ENCODE data around the gene NKTR. TPM values are rescaled to one million over a fixed set of nuclear protein-coding genes. Genes with fewer than 3 reads are reported as not detected.

Gene NKTR
- total and polyA plus RNA-seq, 2 experiments from 2014 or later = 81.3 to 117 TPM

- DNase-seq (ENCODE audit: low spot score) (no peak), ATAC-seq (no peak)
- Histone ChIP-seq H3K27ac (ENCODE audit: low read depth) (0 out of 2 replicates have a peak overlapping the region, but pooled peaks have one; percentile 39), H3K79me2 (replicated peaks; ENCODE audit: insufficient read depth) (no peaks in the 10 kb centered on the region), H3K36me3 (ENCODE audit: insufficient read depth) (no peaks in the 10 kb centered on the region), H2AFZ (no peak overlapping the region), H3K9me2 (ENCODE audit: insufficient read depth) (no peaks in the 10 kb centered on the region), H3K27me3 (ENCODE audit: insufficient read depth) (no peaks in the 10 kb centered on the region), H3K4me3 (peak overlapping the region; percentile 76; the same call in 1 of the 2 replicates), H3K4me1 (ENCODE audit: insufficient read depth) (peaks cover 26% of the 10 kb centered on the region), H3K4me2 (peak overlapping the region; percentile 90; the same call in 1 of the 2 replicates), H3F3A (replicated peaks; ENCODE audit: low read depth) (no peaks in the 10 kb centered on the region), H4K20me1 (replicated peaks; ENCODE audit: insufficient read depth) (no peaks in the 10 kb centered on the region; the same call in 1 of the 2 replicates)
- Mint-ChIP-seq H3K27me3 (ENCODE audit: insufficient read depth, low read depth, poor library complexity) (peaks cover 13% of the 10 kb centered on the region), H3K9me3 (no peaks in the 10 kb centered on the region; the same call in 2 of the 3 replicates), H3K27ac (peak overlapping the region; percentile 36), H3K4me1 (peaks cover 52% of the 10 kb centered on the region), H3K36me3 (ENCODE audit: low read depth) (peaks cover 19% of the 10 kb centered on the region), H3K4me3 (peak overlapping the region; percentile 7; the same call in 1 of the 3 replicates)
- TF ChIP-seq ZNF114 (CRISPR knock-in tag; IDR thresholded peaks at IDR 0.05) = no peak
- TF ChIP-seq, protein P1, sequence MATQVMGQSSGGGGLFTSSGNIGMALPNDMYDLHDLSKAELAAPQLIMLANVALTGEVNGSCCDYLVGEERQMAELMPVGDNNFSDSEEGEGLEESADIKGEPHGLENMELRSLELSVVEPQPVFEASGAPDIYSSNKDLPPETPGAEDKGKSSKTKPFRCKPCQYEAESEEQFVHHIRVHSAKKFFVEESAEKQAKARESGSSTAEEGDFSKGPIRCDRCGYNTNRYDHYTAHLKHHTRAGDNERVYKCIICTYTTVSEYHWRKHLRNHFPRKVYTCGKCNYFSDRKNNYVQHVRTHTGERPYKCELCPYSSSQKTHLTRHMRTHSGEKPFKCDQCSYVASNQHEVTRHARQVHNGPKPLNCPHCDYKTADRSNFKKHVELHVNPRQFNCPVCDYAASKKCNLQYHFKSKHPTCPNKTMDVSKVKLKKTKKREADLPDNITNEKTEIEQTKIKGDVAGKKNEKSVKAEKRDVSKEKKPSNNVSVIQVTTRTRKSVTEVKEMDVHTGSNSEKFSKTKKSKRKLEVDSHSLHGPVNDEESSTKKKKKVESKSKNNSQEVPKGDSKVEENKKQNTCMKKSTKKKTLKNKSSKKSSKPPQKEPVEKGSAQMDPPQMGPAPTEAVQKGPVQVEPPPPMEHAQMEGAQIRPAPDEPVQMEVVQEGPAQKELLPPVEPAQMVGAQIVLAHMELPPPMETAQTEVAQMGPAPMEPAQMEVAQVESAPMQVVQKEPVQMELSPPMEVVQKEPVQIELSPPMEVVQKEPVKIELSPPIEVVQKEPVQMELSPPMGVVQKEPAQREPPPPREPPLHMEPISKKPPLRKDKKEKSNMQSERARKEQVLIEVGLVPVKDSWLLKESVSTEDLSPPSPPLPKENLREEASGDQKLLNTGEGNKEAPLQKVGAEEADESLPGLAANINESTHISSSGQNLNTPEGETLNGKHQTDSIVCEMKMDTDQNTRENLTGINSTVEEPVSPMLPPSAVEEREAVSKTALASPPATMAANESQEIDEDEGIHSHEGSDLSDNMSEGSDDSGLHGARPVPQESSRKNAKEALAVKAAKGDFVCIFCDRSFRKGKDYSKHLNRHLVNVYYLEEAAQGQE (IDR thresholded peaks at IDR 0.05; ENCODE audit: unreplicated experiment) = no peak
- no peak for TF ChIP-seq EZH2 (IDR thresholded peaks at IDR 0.05; ENCODE audit: low read depth, unreplicated experiment)
- TF ChIP-seq ZNF462 (CRISPR knock-in tag; IDR thresholded peaks at IDR 0.05) = no peak
- no peak for TF ChIP-seq STAT1 (IDR thresholded peaks at IDR 0.05; ENCODE audit: unreplicated experiment)
- TF ChIP-seq NANOG (IDR thresholded peaks at IDR 0.05; ENCODE audit: borderline replicate concordance) = no peak
- TF ChIP-seq EZH2phosphoT487 (IDR thresholded peaks at IDR 0.05; ENCODE audit: unreplicated experiment) = no peak
Measured at GRCh38 chr3:42652251-42652610, 51.7 kb downstream of the NKTR start.

Measured in GM23338 (cell line).